Fibroblast of skin of abdomen (primary cell): Measurements from ENCODE around the gene LAP3.
"Not testable (repeated sequence)": the region's sequence is repeated elsewhere in the genome, so short reads cannot be mapped to it uniquely, and the experiment has no call there.

ENCODE experiments used
- DNase-seq: peaks from one replicate; pipeline ENCODE4 v3.0.0-alpha.2; 2013

The LAP3 gene

GRCh38 chr4:17562157-17562556 is 14.8 kb upstream of the LAP3 start:
- DNase-seq: no peak

GRCh38 chr4:17565846-17566245 is 11.2 kb upstream of the LAP3 start:
- no peak for DNase-seq

GRCh38 chr4:17567271-17567670 is 9.7 kb upstream of the LAP3 start:
- peak; percentile 86 for DNase-seq

GRCh38 chr4:17574206-17574605 is 2.8 kb upstream of the LAP3 start:
- no peak for DNase-seq

- not testable (repeated sequence) for DNase-seq
Measured at GRCh38 chr4:17575177-17575576, 1.8 kb upstream of the LAP3 start.

GRCh38 chr4:17577665-17578481 is 875 bp downstream of the LAP3 start:
- DNase-seq: peak; percentile 2

- DNase-seq: no peak
Measured at GRCh38 chr4:17578482-17578891, 1.5 kb downstream of the LAP3 start.

- no peak for DNase-seq
Measured at GRCh38 chr4:17580969-17581368, 4.0 kb downstream of the LAP3 start.

GRCh38 chr4:17583276-17583675 is 6.3 kb downstream of the LAP3 start:
- DNase-seq: no peak

GRCh38 chr4:17583941-17584340 is 6.9 kb downstream of the LAP3 start:
- DNase-seq: no peak

- DNase-seq: no peak
Measured at GRCh38 chr4:17584521-17585213, 7.7 kb downstream of the LAP3 start.

GRCh38 chr4:17587094-17587822 is 10.3 kb downstream of the LAP3 start:
- no peak for DNase-seq

- no peak for DNase-seq
Measured at GRCh38 chr4:17589355-17589754, 12.4 kb downstream of the LAP3 start.

- DNase-seq: no peak
Measured at GRCh38 chr4:17595471-17596005, 18.5 kb downstream of the LAP3 start.

- peak; percentile 6 for DNase-seq
Measured at GRCh38 chr4:17597517-17597916, 20.5 kb downstream of the LAP3 start.

GRCh38 chr4:17599826-17600225 is 22.8 kb downstream of the LAP3 start:
- no peak for DNase-seq

GRCh38 chr4:17605236-17605635 is 28.2 kb downstream of the LAP3 start:
- DNase-seq: peak; percentile 7

GRCh38 chr4:17613761-17614415 is 36.9 kb downstream of the LAP3 start:
- DNase-seq: peak; percentile 65

- DNase-seq: peak; percentile 95
Measured at GRCh38 chr4:17614416-17615299, 37.7 kb downstream of the LAP3 start, which contains the start of gene MED28. TSS of gene MED28 (plus strand) at chr4:17614641. CDS start at chr4:17614655, 14 bp downstream.

- DNase-seq: no peak
Measured at GRCh38 chr4:17616283-17616682, 39.3 kb downstream of the LAP3 start.

GRCh38 chr4:17618926-17619325 is 41.9 kb downstream of the LAP3 start:
- DNase-seq: no peak
